ENCODE data around the gene TTLL10. TPM values are rescaled to one million over a fixed set of nuclear protein-coding genes. Genes with fewer than 3 reads are reported as not detected.

TTLL10 gene
- total RNA-seq, 4 donors from 2014 or later, result 0.40 to 0.48 TPM; not detected in 2

GRCh38 chr1:1245178-1245816 is 71.6 kb downstream of the TTLL10 start:
- H3K27me3 ChIP-seq, result peaks cover 41% of the 10 kb centered on the region
- no peaks in the 10 kb centered on the region for H3K36me3 ChIP-seq
- H3K4me1 ChIP-seq, result peaks cover 6 to 19% (median 11%) of the 10 kb centered on the region in 4 donors
- DNase-seq, result no peak
- no peak overlapping the region for H3K4me3 ChIP-seq
- TF ChIP-seq POLR2A (IDR thresholded peaks at IDR 0.05) (no peak), CTCF (IDR thresholded peaks at IDR 0.05) (no peak), EP300 (IDR thresholded peaks at IDR 0.05; ENCODE audit: low read depth) (no peak), POLR2AphosphoS5 (IDR thresholded peaks at IDR 0.05) (no peak)
- intact Hi-C loops (cut with DNase I; ENCODE audit: low total_unique reads) (no loop called here), in situ Hi-C loops (cut with MboI; ENCODE audit: low pct_ligation_motif_present in 1 of 4, low pct_unique_long_range_greater_than_20kb in 1 of 4, low sequenced_read_pairs in 3 of 4) (no loop called here)
- no peak overlapping the region for H3K27ac ChIP-seq
- H3K9me3 ChIP-seq, result no peaks in the 10 kb centered on the region
- WGBS, 2 donors (ENCODE audit: low coverage in 1 of 2), result 66% methylated on average over 13 of the region's 23 CpGs; no CpG with 5 or more reads in 1 of the 2 donors

- in situ Hi-C loops (cut with MboI; ENCODE audit: low pct_ligation_motif_present in 1 of 4, low pct_unique_long_range_greater_than_20kb in 1 of 4, low sequenced_read_pairs in 3 of 4) (no loop called here), intact Hi-C loops (cut with DNase I; ENCODE audit: low total_unique reads) (no loop called here)
- Histone ChIP-seq H3K9me3 (no peaks in the 10 kb centered on the region), H3K4me3 (no peak overlapping the region), H3K4me1 (peaks cover 6 to 23% (median 11%) of the 10 kb centered on the region in 4 donors), H3K27me3 (peaks cover 37% of the 10 kb centered on the region), H3K27ac (no peak overlapping the region), H3K36me3 (no peaks in the 10 kb centered on the region)
- WGBS, 2 donors (ENCODE audit: low coverage in 1 of 2), result 43% methylated on average over 22 of the region's 45 CpGs; no CpG with 5 or more reads in 1 of the 2 donors
- TF ChIP-seq POLR2A (IDR thresholded peaks at IDR 0.05), result no peak
- no peak for TF ChIP-seq EP300 (IDR thresholded peaks at IDR 0.05; ENCODE audit: low read depth)
- no peak for DNase-seq
Measured at GRCh38 chr1:1245817-1246576, 72.3 kb downstream of the TTLL10 start.

DNA sequence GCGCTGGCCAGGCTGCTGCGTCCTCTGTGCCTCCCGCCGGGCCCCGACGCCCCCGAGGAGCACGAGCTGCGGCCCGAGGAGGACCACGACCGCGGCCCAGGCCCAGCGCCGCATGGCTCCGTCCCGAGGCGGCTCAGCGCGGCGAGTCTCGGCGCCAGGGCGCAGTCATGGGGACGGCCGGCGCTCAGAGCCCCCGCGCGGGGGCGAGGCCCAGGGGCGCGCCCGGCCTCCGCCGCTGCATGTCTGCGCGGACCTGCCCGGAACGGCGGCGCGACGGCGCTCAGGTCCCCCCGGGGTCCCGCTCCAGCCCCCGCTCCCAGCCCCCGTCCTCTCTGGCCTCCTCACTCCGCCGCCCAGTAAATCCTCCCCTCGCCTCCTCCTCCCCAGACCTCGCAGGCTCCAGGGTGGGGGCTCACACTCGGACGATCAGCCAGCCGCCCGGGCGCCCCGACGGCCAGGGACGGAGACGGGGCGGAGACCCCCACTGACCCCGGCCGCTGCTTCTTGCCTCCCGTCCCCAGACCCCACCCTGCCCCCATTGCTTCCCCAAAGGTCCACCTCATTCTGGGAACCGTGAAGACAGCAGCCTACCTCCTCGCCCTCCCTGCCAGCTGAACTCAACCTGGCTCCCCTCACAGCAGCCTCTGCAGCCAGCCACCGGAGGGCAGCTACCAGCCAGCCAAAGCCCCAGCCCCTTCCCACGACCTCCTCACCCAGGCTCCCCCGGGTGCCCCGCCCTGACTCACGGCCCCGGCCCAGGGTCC is 73.1 kb downstream of the TTLL10 start, which contains the start of gene C1QTNF12:
TSS of gene C1QTNF12 (minus strand) at position 146 of the 764 bp plus-strand sequence. CDS start at position 114, 32 bp downstream.
- TF ChIP-seq POLR2A (IDR thresholded peaks at IDR 0.05), result no peak
- TF ChIP-seq POLR2AphosphoS5 (IDR thresholded peaks at IDR 0.05), result no peak
- no peak for TF ChIP-seq EP300 (IDR thresholded peaks at IDR 0.05; ENCODE audit: low read depth)
- no peak for TF ChIP-seq CTCF (IDR thresholded peaks at IDR 0.05)
- Histone ChIP-seq H3K27me3 (peaks cover 32% of the 10 kb centered on the region), H3K9me3 (no peaks in the 10 kb centered on the region), H3K36me3 (no peaks in the 10 kb centered on the region), H3K4me1 (peaks cover 6 to 23% (median 11%) of the 10 kb centered on the region in 4 donors), H3K27ac (no peak within 1 kb of the TSS), H3K4me3 (no peak within 1 kb of the TSS)
- in situ Hi-C loops (cut with MboI; ENCODE audit: low pct_ligation_motif_present in 1 of 4, low pct_unique_long_range_greater_than_20kb in 1 of 4, low sequenced_read_pairs in 3 of 4), result no loop called here
- intact Hi-C loops (cut with DNase I; ENCODE audit: low total_unique reads), result no loop called here
- no peak for DNase-seq
- 7% methylated on average over 45 of the region's 74 CpGs; no CpG with 5 or more reads in 1 of the 2 donors for WGBS, 2 donors (ENCODE audit: low coverage in 1 of 2)

DNA sequence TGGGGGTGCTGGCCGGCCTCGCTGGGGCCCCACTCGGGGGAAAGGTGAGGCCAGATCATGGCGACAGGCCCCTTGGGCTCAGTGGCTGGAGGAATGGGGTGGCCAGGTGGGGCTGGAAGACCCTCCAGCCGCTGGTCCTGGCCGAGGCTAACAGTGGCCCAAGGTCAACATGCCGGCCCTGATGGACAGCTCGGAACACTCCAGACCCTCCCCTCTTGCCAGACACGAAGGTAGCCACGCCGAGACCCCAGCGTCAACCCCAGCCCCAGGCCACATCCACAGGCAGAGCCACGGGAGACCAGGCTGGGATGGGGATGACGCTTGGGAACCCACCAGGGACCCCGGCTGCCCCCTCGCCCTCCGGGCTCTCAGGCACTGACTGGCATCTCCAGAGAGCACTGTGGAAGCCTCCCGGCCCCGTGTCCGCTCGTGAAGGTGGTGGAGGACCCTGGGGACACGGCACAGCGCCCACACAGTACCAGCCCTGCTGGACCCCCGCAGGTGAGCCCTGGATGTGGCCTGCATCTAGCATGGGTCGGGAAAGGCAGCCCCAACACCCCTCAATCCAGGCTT is 73.7 kb downstream of the TTLL10 start:
- no peaks in the 10 kb centered on the region for H3K9me3 ChIP-seq
- H3K4me3 ChIP-seq, result no peak overlapping the region
- H3K4me1 ChIP-seq, result peaks cover 6 to 23% (median 11%) of the 10 kb centered on the region in 4 donors
- H3K36me3 ChIP-seq, result no peaks in the 10 kb centered on the region
- no peak overlapping the region for H3K27ac ChIP-seq
- in situ Hi-C loops (cut with MboI; ENCODE audit: low pct_ligation_motif_present in 1 of 4, low pct_unique_long_range_greater_than_20kb in 1 of 4, low sequenced_read_pairs in 3 of 4), result no loop called here
- WGBS, 2 donors (ENCODE audit: low coverage in 1 of 2), result 65% methylated on average over 18 of the region's 25 CpGs; no CpG with 5 or more reads in 1 of the 2 donors
- no peak for DNase-seq
- TF ChIP-seq POLR2A (IDR thresholded peaks at IDR 0.05) (no peak), EP300 (IDR thresholded peaks at IDR 0.05; ENCODE audit: low read depth) (no peak), POLR2AphosphoS5 (IDR thresholded peaks at IDR 0.05) (no peak), CTCF (IDR thresholded peaks at IDR 0.05) (no peak)
- intact Hi-C loops (cut with DNase I; ENCODE audit: low total_unique reads), result no loop called here
- H3K27me3 ChIP-seq, result peaks cover 32% of the 10 kb centered on the region

Small RNA genes lying within 50 kb of the gene (small RNA-seq; reads per million reads assigned to genes)
- 49.9 to 422 (median 156) reads per million in 4 donors for gene MIR200A
- 1,055 to 2,607 (median 1,286) reads per million in 4 donors for gene MIR200B
- 30.6 to 136 (median 55.5) reads per million in 4 donors for gene MIR429

Other genes with a start within 250 kb of the TTLL10 start
- gene SAMD11, start 250.0 kb upstream of the TTLL10 start, total RNA-seq, result 10 to 100 TPM in 1 of 4 donors, 1 to 10 TPM in 2, not detected in 1; 2.2 to 26.9 (median 3.0) TPM
- gene NOC2L, start 214.6 kb upstream of the TTLL10 start, total RNA-seq, result 10 to 100 TPM; 17.6 to 50.4 (median 31.6) TPM
- 10 to 100 TPM; 10.8 to 26.1 (median 11.4) TPM for gene KLHL17, start 213.3 kb upstream of the TTLL10 start, total RNA-seq
- gene PLEKHN1, start 207.4 kb upstream of the TTLL10 start, total RNA-seq, result 1 to 10 TPM in 1 of 4 donors, under 1 TPM in 1, not detected in 2; 0.14 to 1.4 TPM
- under 1 TPM in 1 of 4 donors, not detected in 3; 0.14 TPM for gene PERM1, start 191.8 kb upstream of the TTLL10 start, total RNA-seq
- gene HES4, start 173.8 kb upstream of the TTLL10 start, total RNA-seq, result 100 to 1,000 TPM in 1 of 4 donors, 10 to 100 TPM in 3; 10.8 to 140 (median 15.7) TPM
- 10 to 100 TPM in 3 of 4 donors, not detected in 1; 36.0 to 70.6 (median 40.8) TPM for gene ISG15, start 160.4 kb upstream of the TTLL10 start, total RNA-seq
- 100 to 1,000 TPM in 1 of 4 donors, 10 to 100 TPM in 3; 25.4 to 132 (median 44.8) TPM for gene AGRN, start 153.8 kb upstream of the TTLL10 start, total RNA-seq
- 1 to 10 TPM; 3.0 to 7.5 (median 5.0) TPM for gene RNF223, start 99.6 kb upstream of the TTLL10 start, total RNA-seq
- gene C1orf159, start 57.8 kb upstream of the TTLL10 start, total RNA-seq, result 100 to 1,000 TPM in 1 of 4 donors, 10 to 100 TPM in 3; 23.6 to 108 (median 47.3) TPM
- gene TNFRSF18, start 32.7 kb downstream of the TTLL10 start, total RNA-seq, result 1 to 10 TPM in 2 of 4 donors, not detected in 2; 3.3 to 7.9 TPM
- gene TNFRSF4, start 40.3 kb downstream of the TTLL10 start, total RNA-seq, result 1 to 10 TPM in 1 of 4 donors, under 1 TPM in 1, not detected in 2; 0.55 to 4.8 TPM
- gene SDF4, start 58.1 kb downstream of the TTLL10 start, total RNA-seq, result 100 to 1,000 TPM; 153 to 267 (median 226) TPM
- gene B3GALT6, start 58.4 kb downstream of the TTLL10 start, total RNA-seq, result 10 to 100 TPM in 3 of 4 donors, 1 to 10 TPM in 1; 8.5 to 24.9 (median 12.2) TPM
- 10 to 100 TPM in 3 of 4 donors, not detected in 1; 11.9 to 52.8 (median 15.7) TPM for gene C1QTNF12, start 72.8 kb downstream of the TTLL10 start, total RNA-seq
- 100 to 1,000 TPM in 1 of 4 donors, 10 to 100 TPM in 3; 49.6 to 110 (median 59.1) TPM for gene UBE2J2, start 100.0 kb downstream of the TTLL10 start, total RNA-seq
- 1 to 10 TPM; 1.5 to 3.5 (median 2.4) TPM for gene SCNN1D, start 106.6 kb downstream of the TTLL10 start, total RNA-seq
- gene ACAP3, start 134.1 kb downstream of the TTLL10 start, total RNA-seq, result 100 to 1,000 TPM in 2 of 4 donors, 10 to 100 TPM in 2; 52.4 to 190 (median 99.5) TPM
- gene PUSL1, start 134.7 kb downstream of the TTLL10 start, total RNA-seq, result 10 to 100 TPM in 3 of 4 donors, 1 to 10 TPM in 1; 7.0 to 35.9 (median 20.5) TPM
- gene INTS11, start 150.8 kb downstream of the TTLL10 start, total RNA-seq, result 100 to 1,000 TPM; 118 to 424 (median 140) TPM
- 100 to 1,000 TPM in 1 of 4 donors, 10 to 100 TPM in 3; 48.0 to 134 (median 77.7) TPM for gene CPTP, start 150.9 kb downstream of the TTLL10 start, total RNA-seq
- gene TAS1R3, start 157.4 kb downstream of the TTLL10 start, total RNA-seq, result 1 to 10 TPM in 2 of 4 donors, under 1 TPM in 1, not detected in 1; 0.40 to 2.0 (median 1.9) TPM
- 100 to 1,000 TPM; 103 to 182 (median 115) TPM for gene DVL1, start 175.5 kb downstream of the TTLL10 start, total RNA-seq
- gene MXRA8, start 184.7 kb downstream of the TTLL10 start, total RNA-seq, result 100 to 1,000 TPM in 1 of 4 donors, 10 to 100 TPM in 3; 31.1 to 145 (median 57.1) TPM
- gene AURKAIP1, start 201.3 kb downstream of the TTLL10 start, total RNA-seq, result 100 to 1,000 TPM; 110 to 197 (median 167) TPM
- gene CCNL2, start 225.5 kb downstream of the TTLL10 start, total RNA-seq, result 100 to 1,000 TPM; 169 to 657 (median 349) TPM
- gene MRPL20, start 233.4 kb downstream of the TTLL10 start, total RNA-seq, result 100 to 1,000 TPM in 1 of 4 donors, 10 to 100 TPM in 3; 40.0 to 183 (median 97.0) TPM
- 1 to 10 TPM in 3 of 4 donors, under 1 TPM in 1; 0.80 to 4.5 (median 1.9) TPM for gene ANKRD65, start 247.4 kb downstream of the TTLL10 start, total RNA-seq

Data from transverse colon (tissue), 4 donors.